AG04449 (cell line): ENCODE data around the gene FARS2.

ENCODE experiments used
- CTCF ChIA-PET: fragments of 350-600 bp; formaldehyde crosslinking; extraction: SDS; loops from one replicate; lab custom pipeline; 2021; ENCODE audit warnings: antibody characterized with exemption; lab: Yijun Ruan, JAX
- POLR2A ChIA-PET: fragments of 400-600, 350-600 bp; formaldehyde crosslinking; extraction: SDS; loops from one replicate; lab custom pipeline; 2020; ENCODE audit warnings: antibody characterized with exemption, inconsistent platforms; lab: Yijun Ruan, JAX
- DNase-seq: peaks from one replicate; pipeline ENCODE4 v3.0.0-alpha.2; 2010; ENCODE audit warnings: low read depth, low spot score
- H3K4me3 ChIP-seq: 2 replicates; pipeline ENCODE4 v1.5.1; 2011; ENCODE audit warnings: low read depth, mild to moderate bottlenecking, control low read depth, low read length
- TF ChIP-seq, protein P1 (sequence below): IDR thresholded peaks from one replicate; pipeline ENCODE4 v1.5.1; 2011; ENCODE audit warnings: mild to moderate bottlenecking, moderate library complexity, low read length, control low read depth, inconsistent platforms; ENCODE audit not compliant: insufficient read depth; ENCODE audit errors: missing control alignments

FARS2 gene

DNA sequence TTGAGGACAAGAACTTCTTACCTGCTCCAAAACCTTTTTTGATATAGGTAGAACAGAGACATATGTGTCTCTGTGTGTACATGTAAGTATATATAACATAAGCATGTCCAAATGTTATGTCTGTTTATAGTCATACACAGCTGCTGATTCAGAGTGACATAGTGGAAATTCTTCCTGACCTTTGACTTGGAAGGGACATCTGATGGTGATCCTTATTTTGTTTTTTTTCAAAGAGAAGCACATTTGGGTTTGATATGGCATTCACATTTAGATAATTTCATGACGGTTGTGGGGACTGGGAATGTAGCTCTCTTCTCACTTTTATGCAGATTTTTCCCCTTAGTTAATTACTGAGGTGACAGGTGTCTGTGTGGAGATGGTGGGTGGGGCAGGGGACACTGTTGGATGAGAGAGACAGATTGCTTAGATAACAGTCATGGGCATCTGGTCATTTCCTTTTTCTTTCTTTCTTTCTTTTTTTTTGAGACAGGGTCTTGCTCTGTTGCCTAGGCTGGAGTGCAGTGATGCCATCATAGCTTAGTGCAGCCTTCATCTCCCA, 39.0 kb downstream of the FARS2 start:
- CTCF ChIA-PET: interaction anchor here (1.3 kb wide), 1 partner anchor 10 kb away, joined by 3 read pairs; no protein-coding TSS in a partner anchor
- TF ChIP-seq, protein P1, sequence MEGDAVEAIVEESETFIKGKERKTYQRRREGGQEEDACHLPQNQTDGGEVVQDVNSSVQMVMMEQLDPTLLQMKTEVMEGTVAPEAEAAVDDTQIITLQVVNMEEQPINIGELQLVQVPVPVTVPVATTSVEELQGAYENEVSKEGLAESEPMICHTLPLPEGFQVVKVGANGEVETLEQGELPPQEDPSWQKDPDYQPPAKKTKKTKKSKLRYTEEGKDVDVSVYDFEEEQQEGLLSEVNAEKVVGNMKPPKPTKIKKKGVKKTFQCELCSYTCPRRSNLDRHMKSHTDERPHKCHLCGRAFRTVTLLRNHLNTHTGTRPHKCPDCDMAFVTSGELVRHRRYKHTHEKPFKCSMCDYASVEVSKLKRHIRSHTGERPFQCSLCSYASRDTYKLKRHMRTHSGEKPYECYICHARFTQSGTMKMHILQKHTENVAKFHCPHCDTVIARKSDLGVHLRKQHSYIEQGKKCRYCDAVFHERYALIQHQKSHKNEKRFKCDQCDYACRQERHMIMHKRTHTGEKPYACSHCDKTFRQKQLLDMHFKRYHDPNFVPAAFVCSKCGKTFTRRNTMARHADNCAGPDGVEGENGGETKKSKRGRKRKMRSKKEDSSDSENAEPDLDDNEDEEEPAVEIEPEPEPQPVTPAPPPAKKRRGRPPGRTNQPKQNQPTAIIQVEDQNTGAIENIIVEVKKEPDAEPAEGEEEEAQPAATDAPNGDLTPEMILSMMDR: no peak
- DNase-seq: no peak
- POLR2A ChIA-PET: no interaction called here
- H3K4me3 ChIP-seq: no peak overlapping the region

GRCh38 chr6:5302220-5302946, 41.1 kb downstream of the FARS2 start:
- no peak overlapping the region for H3K4me3 ChIP-seq
- DNase-seq: no peak
- TF ChIP-seq, protein P1: no peak
- ChIA-PET CTCF (interaction anchor here (0.6 to 3.6 kb wide), 8 partner anchors 9 to 158 kb away, joined by 3 to 20 read pairs (median 3); no protein-coding TSS in a partner anchor), POLR2A (no interaction called here)

- ChIA-PET POLR2A (no interaction called here), CTCF (interaction anchor here (0.6 to 3.6 kb wide), 9 partner anchors 9 to 159 kb away, joined by 3 to 20 read pairs (median 3); no protein-coding TSS in a partner anchor)
Measured at GRCh38 chr6:5302995-5303622, 41.8 kb downstream of the FARS2 start.

DNA sequence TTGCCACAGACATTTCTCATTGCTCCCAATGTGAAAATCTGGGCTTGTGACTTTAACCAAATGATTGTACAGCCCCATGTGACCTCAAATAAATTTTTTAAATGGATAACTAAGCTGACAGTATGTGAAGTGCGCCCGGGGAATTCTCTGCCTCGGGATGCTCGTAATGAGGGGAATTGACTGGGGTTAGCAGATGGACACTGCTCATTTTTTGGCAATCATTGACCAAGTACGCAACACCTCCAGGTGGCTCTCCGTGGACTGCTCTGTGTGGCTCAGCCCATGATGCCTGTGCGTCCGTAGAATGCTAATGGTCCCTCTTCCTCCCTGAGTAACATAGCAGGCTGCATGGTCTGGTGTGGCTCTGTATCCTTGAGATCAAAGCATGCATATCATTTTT, 42.4 kb downstream of the FARS2 start:
- no peak overlapping the region for H3K4me3 ChIP-seq
- TF ChIP-seq, protein P1: no peak
- CTCF ChIA-PET: interaction anchor here (0.9 to 3.6 kb wide), 4 partner anchors 8 to 160 kb away, joined by 3 to 20 read pairs (median 4); no protein-coding TSS in a partner anchor
- POLR2A ChIA-PET: no interaction called here
- no peak for DNase-seq

More at GRCh38 chr6:5302995-5303622, 41.8 kb downstream of the FARS2 start:
- H3K4me3 ChIP-seq: no peak overlapping the region
- DNase-seq: no peak
- TF ChIP-seq, protein P1: peak; percentile 40

- DNase-seq: no peak
- ChIA-PET CTCF (interaction anchor here (1.0 to 1.5 kb wide), 5 partner anchors 17 to 162 kb away, joined by 3 to 4 read pairs (median 3); no protein-coding TSS in a partner anchor), POLR2A (no interaction called here)
Measured at GRCh38 chr6:5305968-5306626, 44.8 kb downstream of the FARS2 start.

More at GRCh38 chr6:5305968-5306626, 44.8 kb downstream of the FARS2 start:
- TF ChIP-seq, protein P1: no peak
- H3K4me3 ChIP-seq: no peak overlapping the region
